Stimulated activated CD4-positive, alpha-beta T cell treated with anti-CD3 and anti-CD28 coated beads, Interleukin-15, amount 100 ng/mL, for 24 hours (primary cell): ENCODE data around the gene GAMT.

Experiments used
- DNase-seq: peaks from one replicate; pipeline ENCODE4 v3.0.0-alpha.2; 2020

Gene GAMT

GRCh38 chr19:1417681-1418495, 16.5 kb upstream of the GAMT start:
- DNase-seq = no peak

GRCh38 chr19:1417145-1417544, 15.8 kb upstream of the GAMT start:
- no peak for DNase-seq

GRCh38 chr19:1416014-1416841, 14.9 kb upstream of the GAMT start:
- no peak for DNase-seq

GRCh38 chr19:1412995-1413800, 11.9 kb upstream of the GAMT start:
- DNase-seq = no peak

GRCh38 chr19:1412323-1412923, 11.1 kb upstream of the GAMT start:
- DNase-seq = no peak

GRCh38 chr19:1411255-1412191, 10.2 kb upstream of the GAMT start:
- no peak for DNase-seq

- no peak for DNase-seq
These were observed 9.4 kb upstream of the GAMT start for GRCh38 chr19:1410789-1411188.

- peak; percentile 42 for DNase-seq
These were observed 8.9 kb upstream of the GAMT start for GRCh38 chr19:1410136-1410786.

GRCh38 chr19:1409204-1410005, 8.1 kb upstream of the GAMT start:
- DNase-seq = no peak

- DNase-seq = peak; percentile 66
These were observed 7.2 kb upstream of the GAMT start for GRCh38 chr19:1408300-1409203.

GRCh38 chr19:1407528-1408299, 6.4 kb upstream of the GAMT start, which contains the start of gene DAZAP1:
Gene DAZAP1, plus strand, starts transcription at chr19:1407586. Its CDS starts 188 bp downstream, at chr19:1407774.
- DNase-seq = peak; percentile 48

- DNase-seq = peak; percentile 99
These were observed 5.6 kb upstream of the GAMT start for GRCh38 chr19:1406774-1407527.

- no peak for DNase-seq
These were observed 1.2 kb upstream of the GAMT start for GRCh38 chr19:1402411-1403070.

GRCh38 chr19:1401889-1402217, 511 bp upstream of the GAMT start:
- DNase-seq = no peak

GRCh38 chr19:1400281-1401137, 833 bp downstream of the GAMT start:
- no peak for DNase-seq

- no peak for DNase-seq
These were observed 1.6 kb downstream of the GAMT start for GRCh38 chr19:1399745-1400144.
